AG09319 (cell line): ENCODE data around the gene CTNND2.

Experiments used
- DNase-seq: peaks from one replicate; pipeline ENCODE4 v3.0.0-alpha.2; 2010; ENCODE audit warnings: low read depth; ENCODE audit errors: extremely low read depth
- TF ChIP-seq, protein P1 (sequence below): IDR thresholded peaks from 2 replicates; pipeline ENCODE4 v1.5.1; 2011; ENCODE audit warnings: low read depth, mild to moderate bottlenecking, inconsistent platforms, low read length, moderate library complexity

Gene CTNND2

DNA sequence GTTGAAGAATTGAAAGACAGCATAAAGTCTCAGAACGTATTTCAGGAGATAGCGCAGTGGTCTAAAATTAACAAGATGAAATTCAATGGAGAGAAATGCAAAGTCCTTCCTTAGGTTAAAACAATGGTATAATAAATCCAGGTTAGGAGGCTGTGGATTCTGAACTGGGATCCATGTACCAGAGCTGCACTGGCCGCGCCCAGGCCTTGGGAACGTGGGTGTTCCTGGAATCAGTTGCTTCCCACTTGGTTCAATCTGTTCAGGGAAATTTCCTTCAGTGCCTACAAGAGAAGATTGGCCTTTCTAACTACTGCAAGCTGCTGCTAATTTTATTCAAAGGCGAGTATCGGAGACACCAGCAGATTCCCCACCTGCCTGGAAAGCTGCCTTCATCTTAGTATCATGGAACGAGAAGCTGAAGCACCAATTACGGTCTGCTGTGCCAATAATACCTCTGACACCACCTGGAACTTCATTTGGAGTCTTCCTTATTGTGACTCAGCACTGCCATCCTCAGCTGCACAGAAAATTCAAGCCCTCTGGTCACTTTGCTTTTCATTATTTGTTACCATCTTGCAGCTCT is 14.3 kb upstream of the CTNND2 start:
- no peak for DNase-seq
- TF ChIP-seq, protein P1, sequence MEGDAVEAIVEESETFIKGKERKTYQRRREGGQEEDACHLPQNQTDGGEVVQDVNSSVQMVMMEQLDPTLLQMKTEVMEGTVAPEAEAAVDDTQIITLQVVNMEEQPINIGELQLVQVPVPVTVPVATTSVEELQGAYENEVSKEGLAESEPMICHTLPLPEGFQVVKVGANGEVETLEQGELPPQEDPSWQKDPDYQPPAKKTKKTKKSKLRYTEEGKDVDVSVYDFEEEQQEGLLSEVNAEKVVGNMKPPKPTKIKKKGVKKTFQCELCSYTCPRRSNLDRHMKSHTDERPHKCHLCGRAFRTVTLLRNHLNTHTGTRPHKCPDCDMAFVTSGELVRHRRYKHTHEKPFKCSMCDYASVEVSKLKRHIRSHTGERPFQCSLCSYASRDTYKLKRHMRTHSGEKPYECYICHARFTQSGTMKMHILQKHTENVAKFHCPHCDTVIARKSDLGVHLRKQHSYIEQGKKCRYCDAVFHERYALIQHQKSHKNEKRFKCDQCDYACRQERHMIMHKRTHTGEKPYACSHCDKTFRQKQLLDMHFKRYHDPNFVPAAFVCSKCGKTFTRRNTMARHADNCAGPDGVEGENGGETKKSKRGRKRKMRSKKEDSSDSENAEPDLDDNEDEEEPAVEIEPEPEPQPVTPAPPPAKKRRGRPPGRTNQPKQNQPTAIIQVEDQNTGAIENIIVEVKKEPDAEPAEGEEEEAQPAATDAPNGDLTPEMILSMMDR = no peak

- no peak for DNase-seq
- TF ChIP-seq, protein P1 = no peak
Observed at GRCh38 chr5:11909471-11909870, 5.2 kb upstream of the CTNND2 start.

- TF ChIP-seq, protein P1 = no peak
- DNase-seq = no peak
Observed at GRCh38 chr5:11906497-11906896, 2.3 kb upstream of the CTNND2 start.

DNA sequence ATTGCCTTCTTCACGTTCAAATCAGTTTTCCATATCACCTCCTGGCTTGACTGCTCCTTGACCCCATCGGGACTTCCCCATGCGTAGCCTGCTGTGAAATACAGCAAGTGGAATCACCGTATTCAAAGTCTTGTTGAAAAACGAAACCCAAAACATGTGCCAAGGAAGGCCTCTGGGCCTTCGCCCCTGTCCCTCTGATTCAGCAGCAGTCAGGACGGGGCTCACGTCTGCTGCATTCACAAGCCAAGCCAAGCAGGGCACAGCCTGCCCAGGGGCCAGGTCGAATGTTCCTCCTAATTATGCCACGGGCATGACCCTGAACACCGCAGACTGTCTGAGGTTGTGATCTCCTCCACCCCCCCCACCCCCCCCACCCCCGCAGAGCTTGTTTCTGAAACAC is 960 bp upstream of the CTNND2 start:
- DNase-seq = no peak
- TF ChIP-seq, protein P1 = no peak

GRCh38 chr5:11903614-11904264 is 507 bp downstream of the CTNND2 start:
- TF ChIP-seq, protein P1 = no peak
- DNase-seq = no peak

DNA sequence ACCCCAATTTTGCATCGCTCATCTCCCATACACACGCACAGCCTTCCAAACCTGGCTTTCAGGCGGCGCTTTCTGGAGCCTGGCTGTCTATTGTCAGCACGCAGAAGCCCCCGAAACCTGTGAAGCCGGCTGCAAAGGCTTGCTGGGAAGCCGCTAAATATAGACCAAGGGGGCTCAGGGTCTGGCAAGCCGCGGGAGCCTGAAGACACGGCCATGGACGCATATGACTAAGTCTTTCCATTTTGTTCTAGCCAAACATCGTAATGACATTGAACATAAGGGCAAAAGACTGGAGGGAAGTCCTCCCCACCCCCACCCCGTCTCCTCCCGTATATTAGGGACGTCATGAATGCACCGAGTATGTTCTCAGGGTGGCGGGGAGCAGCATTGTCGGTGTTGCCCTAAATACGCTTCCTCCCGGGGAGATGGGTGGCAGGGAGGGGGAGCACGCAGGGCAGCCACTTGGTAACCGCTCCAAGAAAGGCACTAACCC is 1.1 kb downstream of the CTNND2 start:
- TF ChIP-seq, protein P1 = no peak
- no peak for DNase-seq

DNA sequence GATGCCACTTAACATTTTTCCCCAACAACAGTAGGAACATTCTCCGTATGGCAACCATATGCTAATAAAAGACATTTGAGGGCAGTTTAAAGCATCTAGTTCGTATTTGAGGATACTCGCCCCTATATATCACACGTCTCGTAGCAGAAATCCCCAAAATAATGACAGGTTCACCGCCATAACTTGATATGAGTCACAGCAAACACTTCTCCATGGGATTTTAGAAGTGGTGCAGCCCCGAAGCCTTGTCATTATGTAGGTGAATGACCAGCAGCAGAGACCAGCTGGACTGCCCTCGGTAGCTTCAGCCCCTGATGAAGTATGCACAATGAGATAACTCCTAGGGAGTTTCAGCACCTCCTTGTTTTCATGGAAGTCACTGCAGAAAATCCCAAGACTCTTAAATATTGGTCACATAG is 2.0 kb downstream of the CTNND2 start:
- no peak for DNase-seq
- TF ChIP-seq, protein P1 = no peak
